GM19035 (cell line): ENCODE results near the gene IQSEC1.

Experiments
- ATAC-seq: cut with Tn5 transposase; IDR thresholded peaks from one replicate; pipeline ENCODE4 v1.9.1; 2021; ENCODE audit not compliant: unreplicated experiment

The IQSEC1 gene

DNA sequence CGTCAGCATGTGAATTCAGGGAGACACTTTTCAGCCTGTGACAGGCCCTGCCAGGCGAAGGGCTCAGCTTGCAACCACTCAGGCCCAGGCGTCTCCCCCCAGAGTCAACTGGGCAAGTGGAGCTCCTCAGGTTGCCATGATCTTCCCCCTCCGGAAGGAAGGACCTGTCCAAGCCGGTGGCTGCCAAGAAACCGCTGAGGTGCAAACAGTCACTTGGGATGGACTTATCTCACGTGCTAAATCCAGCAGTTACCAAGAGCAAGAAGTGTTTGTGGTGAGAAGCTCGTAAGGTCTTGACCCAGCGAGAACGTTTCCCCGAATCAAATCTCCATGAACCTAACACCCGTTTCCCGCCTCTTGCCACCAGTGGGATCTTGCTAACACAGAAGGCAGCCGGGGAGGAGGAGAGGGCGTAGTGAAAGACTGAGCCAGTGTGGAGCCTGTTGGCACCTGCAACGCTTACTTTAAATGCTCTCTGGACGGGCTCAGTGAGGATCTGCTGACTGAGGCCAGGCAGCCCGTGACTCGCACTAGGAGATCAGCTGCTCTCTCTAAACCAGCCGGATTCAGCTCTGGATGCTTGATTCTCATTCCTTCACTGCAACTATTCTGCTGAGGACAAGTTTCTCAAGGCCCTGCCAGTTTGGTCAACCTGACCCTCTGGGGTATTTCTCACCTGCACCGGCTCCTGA lies 39.0 kb downstream of the IQSEC1 start:
- ATAC-seq = no peak

GRCh38 chr3:13032206-13032605 lies 41.0 kb downstream of the IQSEC1 start:
- ATAC-seq = no peak

DNA sequence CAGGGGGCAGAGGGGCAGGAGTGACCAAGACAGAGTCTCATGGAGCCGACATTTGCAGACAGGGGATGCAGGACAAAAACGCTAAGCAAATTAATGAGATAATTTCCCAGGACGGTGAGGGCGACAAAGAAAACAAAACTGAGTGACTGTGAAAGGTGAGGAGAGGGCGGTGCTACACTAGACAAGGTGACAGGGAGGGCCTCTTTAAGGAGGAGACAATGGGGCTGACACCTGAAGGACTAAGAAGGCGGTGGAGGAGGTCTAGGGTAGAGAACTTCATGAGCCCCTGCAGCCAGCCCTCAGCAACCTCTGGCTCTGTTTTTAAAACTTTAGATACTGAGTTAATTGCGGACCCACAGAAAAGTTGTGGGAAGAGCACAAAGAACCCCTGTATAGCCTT lies 41.6 kb downstream of the IQSEC1 start:
- ATAC-seq = no peak

DNA sequence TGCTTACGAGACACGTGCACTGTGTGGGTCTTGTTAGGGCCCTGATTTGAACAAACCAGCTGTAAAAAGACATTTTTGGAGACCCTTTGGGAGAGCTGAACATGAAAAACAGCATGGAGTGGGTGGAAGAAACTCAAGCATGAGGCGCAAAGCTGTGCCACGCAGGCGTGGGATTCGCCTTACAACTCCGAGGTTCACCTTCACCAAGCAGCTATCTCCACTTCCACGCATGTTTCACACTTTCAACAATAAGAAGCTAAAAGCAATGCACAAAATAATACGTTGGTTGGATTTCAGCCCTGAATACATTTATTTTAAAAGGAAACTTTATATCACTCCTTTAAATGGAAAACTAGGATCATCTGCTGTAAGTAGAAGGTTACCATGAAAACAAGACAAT lies 42.5 kb downstream of the IQSEC1 start:
- ATAC-seq = no peak

DNA sequence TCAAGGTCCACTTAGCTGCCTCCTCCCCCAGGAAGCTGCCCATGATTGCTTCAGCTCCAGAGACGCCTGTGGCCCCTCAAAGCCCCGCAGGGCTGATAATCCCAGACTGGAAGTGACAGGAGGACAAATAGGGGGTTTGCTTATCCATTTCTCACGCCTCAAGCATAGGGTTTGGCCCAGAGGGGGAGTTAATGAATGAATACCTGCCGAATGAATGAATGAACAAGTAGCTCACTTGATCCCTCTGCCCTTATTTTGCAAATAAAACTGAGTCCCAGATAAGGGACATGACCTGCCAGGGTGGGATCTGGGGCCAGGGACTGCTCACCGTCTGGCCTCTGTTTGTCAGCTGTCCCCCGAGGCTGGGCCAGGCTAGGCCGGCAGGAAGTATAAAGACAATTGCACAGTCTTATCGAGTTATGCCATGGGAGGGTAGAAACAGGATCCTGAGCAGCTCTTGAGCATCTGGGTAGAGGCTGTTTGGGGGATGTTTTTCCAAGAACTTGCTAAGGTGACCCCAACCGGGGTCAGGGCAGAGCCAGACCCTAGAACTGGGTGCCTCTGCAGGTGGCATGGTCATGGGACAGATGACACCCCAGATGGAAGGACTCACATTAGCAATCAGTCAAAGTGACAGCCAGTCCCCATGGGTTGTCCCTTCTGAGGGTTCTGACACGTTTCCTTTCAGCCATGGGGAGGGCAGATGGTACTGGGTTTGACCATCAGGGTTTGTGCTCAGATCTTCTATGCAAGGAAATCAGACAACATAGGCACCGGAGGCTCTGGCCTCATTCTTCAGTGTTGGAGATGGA lies 45.0 kb downstream of the IQSEC1 start:
- ATAC-seq = no peak

- ATAC-seq = no peak
Observed at GRCh38 chr3:13027154-13027553, 46.1 kb downstream of the IQSEC1 start.

DNA sequence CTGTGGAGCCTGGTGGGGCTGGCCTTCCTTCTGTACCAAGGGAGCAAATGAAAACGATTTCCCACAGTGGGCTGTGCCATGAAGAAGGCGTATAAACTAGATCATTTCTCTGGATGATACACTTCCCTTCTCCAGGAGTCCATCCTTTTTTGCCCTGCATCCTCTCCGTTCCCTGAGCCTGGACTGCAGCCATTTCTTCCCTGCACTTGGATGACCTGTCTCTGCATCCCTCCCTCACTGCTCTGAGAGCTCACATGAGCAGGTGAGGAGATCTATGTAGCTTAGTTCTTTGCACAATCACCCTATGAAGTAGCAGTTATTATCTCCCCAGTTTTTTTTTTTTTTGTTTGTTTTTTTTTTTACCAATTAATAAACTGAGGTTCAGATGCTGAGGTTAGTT lies 46.7 kb downstream of the IQSEC1 start:
- no peak for ATAC-seq

GRCh38 chr3:13025778-13026518 lies 47.3 kb downstream of the IQSEC1 start:
- ATAC-seq = no peak

DNA sequence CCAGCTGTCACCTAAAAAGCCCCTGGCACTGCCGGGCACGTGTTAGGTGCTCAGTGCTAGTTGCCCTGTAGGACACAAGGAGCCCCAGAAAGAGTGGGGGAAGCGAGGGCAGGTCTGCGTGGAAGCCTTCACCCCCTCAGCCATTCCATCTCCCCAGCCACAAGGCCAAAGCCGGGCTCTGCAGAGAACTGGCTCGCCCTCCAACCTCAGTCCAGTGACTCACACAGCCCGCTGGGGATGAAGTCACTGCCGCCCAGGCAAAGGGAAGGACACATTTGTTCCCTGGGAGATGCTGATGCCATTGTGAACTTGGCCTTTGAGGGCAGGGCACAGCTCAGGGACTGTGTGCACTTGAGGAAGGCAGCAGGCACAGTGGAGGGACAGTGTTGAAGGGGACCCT lies 48.1 kb downstream of the IQSEC1 start:
- no peak for ATAC-seq

DNA sequence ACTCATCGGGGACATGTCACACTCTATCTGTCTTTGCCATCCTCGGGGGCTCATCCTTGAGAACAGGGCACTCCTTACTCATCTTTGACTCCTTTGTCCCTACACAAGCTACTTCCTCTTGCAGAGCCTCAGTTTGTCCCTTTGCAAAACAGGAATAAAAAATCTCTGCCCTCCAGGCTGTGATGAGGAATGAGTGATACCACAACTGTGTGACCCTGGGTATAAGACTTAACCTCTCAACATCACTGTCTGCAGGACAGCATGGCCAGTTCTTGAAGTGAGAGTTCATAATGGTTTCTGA lies 48.5 kb downstream of the IQSEC1 start:
- no peak for ATAC-seq

- ATAC-seq = no peak
Observed at GRCh38 chr3:13023971-13024764, 49.1 kb downstream of the IQSEC1 start.

DNA sequence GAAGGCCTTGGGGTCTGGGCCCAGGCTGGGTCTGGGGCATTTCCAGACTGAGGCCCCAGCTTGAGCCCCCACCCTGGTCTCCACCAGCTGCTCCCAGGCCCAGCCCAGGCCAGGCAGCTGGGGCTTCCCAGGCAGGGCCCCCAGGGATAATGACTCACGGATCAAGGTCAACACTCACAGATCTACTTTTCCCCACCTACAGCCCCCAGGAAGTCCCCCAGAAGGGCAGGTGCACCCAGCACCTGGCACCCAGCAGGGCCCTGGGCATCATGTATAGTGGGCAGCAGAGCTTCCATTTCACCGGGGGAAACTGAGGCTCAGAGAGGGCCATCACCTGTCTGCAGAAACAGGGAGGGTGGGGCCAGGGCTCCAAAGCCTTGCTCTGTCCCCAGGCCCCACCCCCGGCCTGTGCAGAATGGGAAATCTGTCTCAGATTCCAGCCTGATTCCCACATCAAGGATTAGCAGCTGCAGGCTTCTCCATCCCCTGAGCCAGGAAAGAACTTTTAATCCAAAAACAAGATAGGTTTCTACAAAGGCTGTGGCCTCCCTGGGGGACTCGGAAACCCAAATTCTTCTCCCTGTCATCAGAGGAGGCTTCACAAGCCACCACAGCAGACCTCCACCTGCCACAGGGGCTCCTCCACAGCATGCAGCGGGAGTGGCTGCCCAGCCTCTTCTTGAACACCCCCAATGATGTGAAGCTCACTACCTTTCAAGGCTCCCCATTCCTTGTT lies 49.8 kb downstream of the IQSEC1 start:
- no peak for ATAC-seq

DNA sequence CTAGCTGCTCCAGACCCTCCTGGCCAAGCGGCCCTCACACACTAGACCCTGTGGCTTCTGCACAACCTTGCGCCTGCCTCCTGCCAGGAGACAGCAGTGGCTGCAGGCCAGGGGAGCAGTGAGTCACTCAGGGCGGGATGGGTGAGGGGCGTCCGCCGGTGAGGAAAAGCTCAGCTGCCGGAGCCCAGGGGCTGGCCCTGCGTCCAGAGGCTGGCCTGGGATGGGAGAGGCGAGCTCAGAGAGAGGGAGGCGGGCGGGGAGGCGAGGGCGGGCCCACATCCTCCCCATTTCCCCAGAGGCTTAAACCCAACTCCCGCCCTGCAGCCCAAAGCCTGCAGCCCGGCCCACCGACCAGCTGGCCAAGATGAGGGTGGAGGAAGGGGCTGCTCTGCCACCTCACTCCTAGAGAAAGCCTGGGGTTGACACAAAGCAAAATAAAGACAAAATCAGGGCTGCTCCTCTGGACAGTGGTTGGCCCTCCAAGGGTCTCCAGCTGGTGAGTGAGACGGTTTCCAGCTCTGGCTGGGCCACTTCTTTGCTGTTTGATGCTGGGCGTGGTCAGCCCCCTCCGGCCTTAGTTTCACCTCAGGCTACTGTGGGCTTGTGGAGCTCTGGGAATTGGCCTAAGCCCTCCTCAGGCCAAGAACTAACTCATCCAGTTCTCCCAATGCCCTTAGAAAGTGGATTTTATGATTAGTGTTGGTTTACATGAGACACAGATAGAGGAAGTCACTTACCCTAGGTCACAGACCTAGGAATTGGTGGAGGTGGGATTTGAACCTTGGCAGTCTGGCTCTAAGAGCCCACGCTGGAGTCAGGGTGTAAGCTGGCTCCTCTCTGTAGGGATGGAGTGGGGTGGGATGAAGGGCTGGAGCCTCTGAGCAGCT lies 50.6 kb downstream of the IQSEC1 start:
- peak; percentile 38 for ATAC-seq

DNA sequence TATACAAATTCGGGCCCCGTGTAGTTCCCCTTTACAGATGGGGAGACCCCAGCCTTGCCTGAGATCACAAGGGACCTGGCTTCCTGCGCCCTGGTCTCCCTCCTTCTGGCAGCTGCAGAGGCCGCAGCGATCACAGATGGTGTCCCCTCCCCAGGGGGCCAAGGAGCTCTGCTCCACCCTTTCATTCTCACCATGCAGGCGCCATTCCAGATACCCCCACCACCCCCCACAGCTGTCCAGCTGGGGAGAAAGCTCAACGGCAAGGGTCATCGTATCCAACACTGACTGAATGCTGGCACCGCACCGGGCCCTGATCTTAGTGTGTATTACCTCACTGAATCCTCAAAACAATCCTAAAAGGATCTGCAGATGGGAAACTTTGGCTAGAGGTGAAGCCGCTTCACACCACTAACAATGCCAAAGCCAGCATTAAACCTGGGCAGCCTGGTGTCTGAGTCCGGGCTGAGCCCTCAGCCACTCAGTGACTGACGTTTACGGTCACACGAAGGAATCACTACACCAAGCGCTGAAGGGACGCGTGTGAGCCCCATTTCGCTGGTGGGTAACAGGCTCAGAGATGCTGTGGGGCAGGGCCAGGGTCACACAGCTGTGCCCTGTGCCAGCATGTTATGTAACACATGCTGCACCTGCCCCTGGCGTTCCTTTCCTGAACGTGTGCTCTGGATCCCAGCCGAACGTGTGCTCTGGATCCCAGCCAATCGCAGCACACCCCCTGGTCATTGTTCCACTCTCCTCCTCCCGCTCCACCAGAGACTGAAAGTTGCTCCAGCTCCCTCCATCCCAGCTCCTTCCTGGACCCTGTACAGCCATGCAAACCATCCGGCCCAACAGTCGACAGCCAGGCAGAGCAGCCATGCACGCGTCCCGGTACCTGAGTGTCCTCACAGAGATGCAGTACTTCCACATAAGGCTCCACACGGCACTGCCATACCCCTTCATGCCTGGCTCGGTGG lies 51.8 kb downstream of the IQSEC1 start:
- no peak for ATAC-seq

DNA sequence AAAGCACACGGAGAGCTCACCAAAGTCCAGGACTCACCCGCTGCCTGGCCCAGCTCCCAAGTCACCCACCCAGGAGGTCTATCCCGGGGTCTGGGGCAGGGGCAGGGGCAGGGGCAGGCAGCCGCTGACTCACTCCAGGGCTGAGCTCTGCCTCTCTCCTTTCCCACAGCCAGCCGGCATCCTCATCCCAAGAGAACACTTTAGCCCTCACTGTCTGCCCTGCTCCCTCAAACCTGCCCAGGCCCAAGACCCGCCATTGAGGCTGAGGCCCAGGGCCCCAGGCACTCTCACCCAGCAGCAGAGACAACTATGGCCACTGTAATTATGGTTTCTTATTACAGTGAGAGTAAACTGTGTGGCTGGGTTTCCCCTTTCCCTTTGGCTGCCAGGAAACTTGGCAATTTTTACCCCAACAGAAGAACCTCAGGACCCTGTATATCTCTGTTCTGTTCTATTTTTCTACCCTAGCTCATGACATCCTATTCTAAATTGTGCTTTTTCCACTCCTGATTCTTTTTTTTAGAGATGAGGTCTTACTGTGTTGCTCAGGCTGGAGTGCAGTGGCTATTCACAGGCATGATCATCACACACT lies 53.0 kb downstream of the IQSEC1 start:
- no peak for ATAC-seq

DNA sequence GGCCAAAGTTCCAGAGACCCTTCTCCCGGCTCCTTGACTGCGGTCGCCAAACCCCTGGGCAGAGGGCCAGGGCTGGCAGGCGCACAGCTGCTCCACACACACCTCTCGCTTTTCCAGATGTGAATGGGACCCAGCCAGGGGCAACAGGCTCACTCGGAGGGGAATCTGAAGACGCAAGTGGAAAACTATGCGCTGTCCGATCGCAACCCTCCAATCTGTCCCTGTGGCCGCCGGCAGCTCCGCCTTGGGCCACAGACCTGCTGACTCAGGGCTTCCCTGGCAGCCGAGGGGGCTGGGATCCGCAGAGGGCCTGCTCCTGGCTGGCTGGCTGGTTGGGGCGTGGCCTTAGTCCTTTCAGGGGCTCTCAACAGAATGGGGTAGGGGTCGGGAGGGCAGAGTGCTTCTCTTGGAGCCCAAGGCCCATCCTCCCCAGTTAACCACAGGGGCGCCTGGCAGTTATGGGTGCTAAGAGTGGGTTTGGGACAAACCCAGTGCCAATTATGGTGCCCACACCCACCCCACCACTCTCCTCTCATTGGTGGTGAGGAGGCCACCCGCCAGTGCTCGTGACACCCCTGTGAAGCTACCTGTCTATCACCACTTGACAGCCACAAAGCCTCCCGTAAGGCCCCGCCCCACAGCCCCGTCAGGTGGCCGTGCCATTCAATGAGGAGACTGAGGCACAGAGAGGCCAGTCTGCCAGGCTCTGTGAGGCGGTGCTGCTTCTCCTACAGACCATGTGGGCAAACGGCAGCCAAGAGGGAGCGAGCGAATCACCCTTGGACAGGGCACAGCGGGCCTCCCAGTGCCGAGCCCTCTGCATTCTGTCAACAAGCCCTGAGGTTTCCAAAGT lies 53.8 kb downstream of the IQSEC1 start:
- no peak for ATAC-seq

DNA sequence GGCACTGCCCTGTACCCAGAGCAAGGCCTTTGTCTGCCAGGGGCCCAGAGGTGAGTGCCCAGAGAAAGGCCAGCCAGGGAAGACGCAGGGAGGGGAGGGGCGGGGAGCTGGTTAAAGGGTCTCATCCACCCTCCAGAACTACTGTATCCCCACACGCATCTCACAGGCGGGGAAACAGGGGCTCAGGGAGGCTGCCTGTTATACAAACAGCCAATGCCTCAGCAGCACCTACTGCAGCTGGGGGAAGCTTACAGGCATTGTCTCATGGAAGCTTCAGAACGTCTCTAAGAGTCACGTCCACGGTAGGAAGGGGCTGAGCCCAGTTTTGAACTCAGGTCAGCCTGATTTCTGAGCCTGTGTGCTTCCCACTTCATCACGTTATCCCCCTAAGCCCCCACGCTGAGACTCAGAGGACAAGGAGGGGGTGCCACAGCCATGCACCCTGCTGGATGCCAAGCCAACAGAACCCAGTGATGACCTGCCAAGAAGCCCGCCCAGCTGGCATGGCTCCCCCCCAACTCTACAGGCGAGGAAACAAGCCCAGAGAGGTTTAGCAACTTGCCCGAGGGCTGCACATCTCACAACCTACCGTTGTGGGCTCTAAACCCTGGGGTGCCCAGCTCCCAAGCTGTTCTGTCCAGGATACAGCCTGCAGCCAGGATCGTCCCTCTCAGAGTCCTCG lies 54.5 kb downstream of the IQSEC1 start:
- no peak for ATAC-seq
